ENCODE measurements around the gene FXYD5. TPM values are rescaled to one million over a fixed set of nuclear protein-coding genes. Genes with fewer than 3 reads are reported as not detected.

The FXYD5 gene
- total and polyA plus RNA-seq, 9 of the 15 experiments (the other 6 are each of a cell fraction or from before 2014, with no cell fraction given) = 104 to 537 (median 174) TPM

DNA sequence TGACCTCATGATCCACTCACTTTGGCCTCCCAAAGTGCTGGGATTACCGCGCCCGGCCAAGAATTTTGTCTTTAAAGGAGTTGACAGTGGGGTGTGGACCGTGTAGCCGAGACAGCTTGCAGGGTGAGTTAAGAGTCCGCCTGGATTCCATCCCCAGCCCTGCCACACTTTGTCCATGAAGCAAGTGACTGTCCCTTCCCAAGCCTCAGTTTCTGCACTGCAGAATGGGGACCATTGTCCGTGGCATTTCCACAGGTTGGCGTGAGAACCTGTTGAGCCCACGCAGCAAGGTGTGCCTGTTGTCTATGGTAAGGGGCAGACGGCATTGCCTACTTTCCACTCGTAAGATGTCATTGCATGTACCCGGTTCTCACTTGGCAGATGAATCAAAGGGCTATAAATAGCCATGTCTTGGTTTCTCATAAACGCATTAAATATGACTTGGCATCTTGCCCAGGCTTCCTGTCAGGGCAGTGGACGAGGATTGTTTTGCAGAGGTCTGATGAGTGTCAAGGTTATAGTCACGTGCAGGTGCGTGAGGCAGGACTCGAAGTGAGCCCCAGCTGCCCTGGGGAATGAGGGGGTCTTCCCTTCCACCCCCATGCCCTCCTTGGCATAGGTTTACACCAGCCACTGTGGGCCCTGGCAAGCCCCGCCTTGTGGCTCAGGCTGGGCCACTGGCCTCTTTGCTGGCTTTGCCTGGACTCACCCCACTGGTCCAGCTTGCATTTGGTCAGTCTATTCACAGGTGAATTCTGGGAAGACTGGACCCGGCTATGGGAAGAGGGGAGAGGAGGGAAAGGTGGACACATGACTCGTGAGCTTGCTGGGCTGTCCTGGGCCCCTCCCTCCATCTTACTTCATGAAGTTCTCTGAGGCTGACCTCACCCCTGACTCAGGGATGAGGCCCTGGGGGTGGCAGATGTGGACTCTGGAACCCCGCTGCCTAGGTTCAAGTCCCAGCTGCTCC, 59.4 kb downstream of the FXYD5 start (continued):
- TF ChIP-seq NR2C2 (CRISPR knock-in tag; IDR thresholded peaks at IDR 0.05) (no peak), NR2C2 (tag; IDR thresholded peaks at IDR 0.05) (0 out of 2 replicates have a peak, but pooled peaks have one; percentile 25), NFIC (IDR thresholded peaks at IDR 0.05) (peak; percentile 88), MEF2D (tag; conservative IDR thresholded peaks at IDR 0.05; ENCODE audit: low read depth) (peak; percentile 76), ZEB2 (IDR thresholded peaks at IDR 0.05) (no peak), MEF2A (IDR thresholded peaks at IDR 0.05; ENCODE audit: control insufficient read depth, low read depth, low read length) (peak; percentile 59; the same call in 1 of the 2 replicates), BHLHE40 (IDR thresholded peaks at IDR 0.05; ENCODE audit: low read length) (peak; percentile 81)
- TF ChIP-seq, protein P1, sequence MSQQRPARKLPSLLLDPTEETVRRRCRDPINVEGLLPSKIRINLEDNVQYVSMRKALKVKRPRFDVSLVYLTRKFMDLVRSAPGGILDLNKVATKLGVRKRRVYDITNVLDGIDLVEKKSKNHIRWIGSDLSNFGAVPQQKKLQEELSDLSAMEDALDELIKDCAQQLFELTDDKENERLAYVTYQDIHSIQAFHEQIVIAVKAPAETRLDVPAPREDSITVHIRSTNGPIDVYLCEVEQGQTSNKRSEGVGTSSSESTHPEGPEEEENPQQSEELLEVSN (IDR thresholded peaks at IDR 0.05; ENCODE audit: borderline replicate concordance in 1 of 2, extremely low read depth in 1 of 2, insufficient read depth in 1 of 2, insufficient read length in 1 of 2, low read depth in 1 of 2, low read length in 1 of 2, poor library complexity in 1 of 2, severe bottlenecking in 1 of 2) = peak in 1 of 2 experiments; percentile 43
- TF ChIP-seq, protein P2, sequence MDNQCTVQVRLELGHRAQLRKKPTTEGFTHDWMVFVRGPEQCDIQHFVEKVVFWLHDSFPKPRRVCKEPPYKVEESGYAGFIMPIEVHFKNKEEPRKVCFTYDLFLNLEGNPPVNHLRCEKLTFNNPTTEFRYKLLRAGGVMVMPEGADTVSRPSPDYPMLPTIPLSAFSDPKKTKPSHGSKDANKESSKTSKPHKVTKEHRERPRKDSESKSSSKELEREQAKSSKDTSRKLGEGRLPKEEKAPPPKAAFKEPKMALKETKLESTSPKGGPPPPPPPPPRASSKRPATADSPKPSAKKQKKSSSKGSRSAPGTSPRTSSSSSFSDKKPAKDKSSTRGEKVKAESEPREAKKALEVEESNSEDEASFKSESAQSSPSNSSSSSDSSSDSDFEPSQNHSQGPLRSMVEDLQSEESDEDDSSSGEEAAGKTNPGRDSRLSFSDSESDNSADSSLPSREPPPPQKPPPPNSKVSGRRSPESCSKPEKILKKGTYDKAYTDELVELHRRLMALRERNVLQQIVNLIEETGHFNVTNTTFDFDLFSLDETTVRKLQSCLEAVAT (IDR thresholded peaks at IDR 0.05) = no peak
- TF ChIP-seq, protein P3, sequence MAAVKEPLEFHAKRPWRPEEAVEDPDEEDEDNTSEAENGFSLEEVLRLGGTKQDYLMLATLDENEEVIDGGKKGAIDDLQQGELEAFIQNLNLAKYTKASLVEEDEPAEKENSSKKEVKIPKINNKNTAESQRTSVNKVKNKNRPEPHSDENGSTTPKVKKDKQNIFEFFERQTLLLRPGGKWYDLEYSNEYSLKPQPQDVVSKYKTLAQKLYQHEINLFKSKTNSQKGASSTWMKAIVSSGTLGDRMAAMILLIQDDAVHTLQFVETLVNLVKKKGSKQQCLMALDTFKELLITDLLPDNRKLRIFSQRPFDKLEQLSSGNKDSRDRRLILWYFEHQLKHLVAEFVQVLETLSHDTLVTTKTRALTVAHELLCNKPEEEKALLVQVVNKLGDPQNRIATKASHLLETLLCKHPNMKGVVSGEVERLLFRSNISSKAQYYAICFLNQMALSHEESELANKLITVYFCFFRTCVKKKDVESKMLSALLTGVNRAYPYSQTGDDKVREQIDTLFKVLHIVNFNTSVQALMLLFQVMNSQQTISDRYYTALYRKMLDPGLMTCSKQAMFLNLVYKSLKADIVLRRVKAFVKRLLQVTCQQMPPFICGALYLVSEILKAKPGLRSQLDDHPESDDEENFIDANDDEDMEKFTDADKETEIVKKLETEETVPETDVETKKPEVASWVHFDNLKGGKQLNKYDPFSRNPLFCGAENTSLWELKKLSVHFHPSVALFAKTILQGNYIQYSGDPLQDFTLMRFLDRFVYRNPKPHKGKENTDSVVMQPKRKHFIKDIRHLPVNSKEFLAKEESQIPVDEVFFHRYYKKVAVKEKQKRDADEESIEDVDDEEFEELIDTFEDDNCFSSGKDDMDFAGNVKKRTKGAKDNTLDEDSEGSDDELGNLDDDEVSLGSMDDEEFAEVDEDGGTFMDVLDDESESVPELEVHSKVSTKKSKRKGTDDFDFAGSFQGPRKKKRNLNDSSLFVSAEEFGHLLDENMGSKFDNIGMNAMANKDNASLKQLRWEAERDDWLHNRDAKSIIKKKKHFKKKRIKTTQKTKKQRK (IDR thresholded peaks at IDR 0.05; ENCODE audit: borderline replicate concordance, low read depth, low read length) = no peak
